GM12892 (cell line): ENCODE data around the gene PTPRN2.

ENCODE experiments used
- POLR2A ChIP-seq: IDR thresholded peaks from 2 replicates; pipeline ENCODE4 v1.6.1; 2011; ENCODE audit warnings: low read depth, low read length, control low read depth
- POLR2AphosphoS5 ChIP-seq: IDR thresholded peaks from 2 replicates; pipeline ENCODE4 v1.6.1; 2011; ENCODE audit warnings: low read depth, low read length, control low read depth
- TAF1 ChIP-seq: IDR thresholded peaks from 2 replicates; pipeline ENCODE4 v1.6.1; 2011; ENCODE audit warnings: low read depth, mild to moderate bottlenecking, control low read depth, low read length, borderline replicate concordance

- no peak for TF ChIP-seq POLR2A
- TF ChIP-seq POLR2AphosphoS5 = no peak
- TF ChIP-seq TAF1 = no peak
Measured at GRCh38 chr7:157700231-157701005, 887.2 kb downstream of the PTPRN2 start.
